HG02623 (cell line): ENCODE data around the gene PAWR.

Experiments used
- ATAC-seq: cut with Tn5 transposase; IDR thresholded peaks from one replicate; pipeline ENCODE4 v1.9.1; 2021; ENCODE audit warnings: moderate library complexity; ENCODE audit not compliant: unreplicated experiment

Gene PAWR

GRCh38 chr12:79690638-79691510 lies at the start of gene PAWR:
Gene PAWR (minus strand): TSS chr12:79690964. CDS start chr12:79690244, 720 bp downstream.
- peak; percentile 59 for ATAC-seq

- ATAC-seq = peak; percentile 86
These were observed 47.3 kb upstream of the PAWR start for GRCh38 chr12:79737875-79738718.

- ATAC-seq = no peak
These were observed 41.9 kb upstream of the PAWR start for GRCh38 chr12:79732638-79733037.

GRCh38 chr12:79725987-79726386 lies 35.2 kb upstream of the PAWR start:
- no peak for ATAC-seq

GRCh38 chr12:79717006-79717405 lies 26.2 kb upstream of the PAWR start:
- ATAC-seq = no peak

- no peak for ATAC-seq
These were observed 24.5 kb upstream of the PAWR start for GRCh38 chr12:79715308-79715707.

GRCh38 chr12:79710707-79711483 lies 20.1 kb upstream of the PAWR start:
- ATAC-seq = no peak

GRCh38 chr12:79707830-79708229 lies 17.1 kb upstream of the PAWR start:
- ATAC-seq = no peak

GRCh38 chr12:79706676-79707075 lies 15.9 kb upstream of the PAWR start:
- no peak for ATAC-seq

GRCh38 chr12:79706156-79706555 lies 15.4 kb upstream of the PAWR start:
- no peak for ATAC-seq

GRCh38 chr12:79698966-79699365 lies 8.2 kb upstream of the PAWR start:
- ATAC-seq = no peak

- no peak for ATAC-seq
These were observed 5.7 kb upstream of the PAWR start for GRCh38 chr12:79696416-79696815.

- no peak for ATAC-seq
These were observed 2.3 kb upstream of the PAWR start for GRCh38 chr12:79692860-79693577.

GRCh38 chr12:79691511-79692248 lies 916 bp upstream of the PAWR start:
- ATAC-seq = no peak

- peak; percentile 20 for ATAC-seq
These were observed 574 bp downstream of the PAWR start for GRCh38 chr12:79690142-79690637.

GRCh38 chr12:79689477-79690141 lies 1.2 kb downstream of the PAWR start:
- ATAC-seq = peak; percentile 21

- no peak for ATAC-seq
These were observed 1.7 kb downstream of the PAWR start for GRCh38 chr12:79689061-79689476.

- ATAC-seq = peak; percentile 12
These were observed 2.2 kb downstream of the PAWR start for GRCh38 chr12:79688376-79689060.
